ENCODE results near the gene CLIP1.

CLIP1 gene

GRCh38 chr12:122318607-122319605 lies 103.6 kb downstream of the CLIP1 start:
- ChIA-PET CTCF (interaction anchor here (0.7 kb wide), 1 partner anchor 29 kb away, joined by 4 read pairs; no protein-coding TSS in a partner anchor), POLR2A (ENCODE audit: low non-redundant PET) (no interaction called here)
- no peak for DNase-seq (ENCODE audit: low spot score)
- TF ChIP-seq, protein P1, sequence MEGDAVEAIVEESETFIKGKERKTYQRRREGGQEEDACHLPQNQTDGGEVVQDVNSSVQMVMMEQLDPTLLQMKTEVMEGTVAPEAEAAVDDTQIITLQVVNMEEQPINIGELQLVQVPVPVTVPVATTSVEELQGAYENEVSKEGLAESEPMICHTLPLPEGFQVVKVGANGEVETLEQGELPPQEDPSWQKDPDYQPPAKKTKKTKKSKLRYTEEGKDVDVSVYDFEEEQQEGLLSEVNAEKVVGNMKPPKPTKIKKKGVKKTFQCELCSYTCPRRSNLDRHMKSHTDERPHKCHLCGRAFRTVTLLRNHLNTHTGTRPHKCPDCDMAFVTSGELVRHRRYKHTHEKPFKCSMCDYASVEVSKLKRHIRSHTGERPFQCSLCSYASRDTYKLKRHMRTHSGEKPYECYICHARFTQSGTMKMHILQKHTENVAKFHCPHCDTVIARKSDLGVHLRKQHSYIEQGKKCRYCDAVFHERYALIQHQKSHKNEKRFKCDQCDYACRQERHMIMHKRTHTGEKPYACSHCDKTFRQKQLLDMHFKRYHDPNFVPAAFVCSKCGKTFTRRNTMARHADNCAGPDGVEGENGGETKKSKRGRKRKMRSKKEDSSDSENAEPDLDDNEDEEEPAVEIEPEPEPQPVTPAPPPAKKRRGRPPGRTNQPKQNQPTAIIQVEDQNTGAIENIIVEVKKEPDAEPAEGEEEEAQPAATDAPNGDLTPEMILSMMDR (conservative IDR thresholded peaks at IDR 0.05; ENCODE audit: low read depth): no peak
- no peak overlapping the region for H3K27ac ChIP-seq

GRCh38 chr12:122312926-122313325 lies 109.5 kb downstream of the CLIP1 start:
- ChIA-PET POLR2A (ENCODE audit: low non-redundant PET) (no interaction called here), CTCF (interaction anchor here (0.5 kb wide), 1 partner anchor 1433 kb away, joined by 5 read pairs; no protein-coding TSS in a partner anchor)
- no peak for DNase-seq (ENCODE audit: low spot score)
- no peak overlapping the region for H3K27ac ChIP-seq
- TF ChIP-seq, protein P1 (conservative IDR thresholded peaks at IDR 0.05; ENCODE audit: low read depth): no peak

DNA sequence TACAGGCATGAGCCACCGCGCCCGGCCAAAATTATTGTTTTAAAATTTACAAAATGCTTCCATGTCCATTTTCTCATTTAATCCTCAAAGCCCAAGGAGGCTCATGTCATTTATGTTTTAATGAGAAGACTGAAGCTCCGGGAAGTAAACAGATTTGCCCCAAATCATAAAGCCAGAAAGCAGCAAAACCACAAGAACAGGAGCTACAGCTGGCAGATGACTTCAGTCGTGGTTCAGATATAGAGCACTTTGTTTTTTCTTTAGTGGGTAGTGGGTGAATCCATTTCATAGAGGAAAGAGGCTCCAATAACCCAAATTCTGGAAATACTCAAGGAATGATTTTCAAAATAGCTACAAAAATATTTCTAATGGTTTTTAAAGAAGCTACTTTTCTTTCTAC lies 110.8 kb downstream of the CLIP1 start:
- ChIA-PET POLR2A (ENCODE audit: low non-redundant PET) (no interaction called here), CTCF (interaction anchor here (0.8 kb wide), 1 partner anchor 12 kb away, joined by 3 read pairs; no protein-coding TSS in a partner anchor)
- DNase-seq (ENCODE audit: low spot score): no peak
- TF ChIP-seq, protein P1 (conservative IDR thresholded peaks at IDR 0.05; ENCODE audit: low read depth): no peak
- H3K27ac ChIP-seq: no peak overlapping the region

GRCh38 chr12:122310626-122311333 lies 111.7 kb downstream of the CLIP1 start:
- CTCF ChIA-PET: interaction anchor here (0.8 kb wide), 1 partner anchor 13 kb away, joined by 3 read pairs; no protein-coding TSS in a partner anchor
- no peak for DNase-seq (ENCODE audit: low spot score)
- no peak overlapping the region for H3K27ac ChIP-seq
- POLR2A ChIA-PET (ENCODE audit: low non-redundant PET): no interaction called here
- TF ChIP-seq, protein P1 (conservative IDR thresholded peaks at IDR 0.05; ENCODE audit: low read depth): no peak

- no peak overlapping the region for H3K27ac ChIP-seq
- DNase-seq (ENCODE audit: low spot score): no peak
- CTCF ChIA-PET: no interaction called here
- TF ChIP-seq, protein P1 (conservative IDR thresholded peaks at IDR 0.05; ENCODE audit: low read depth): no peak
- POLR2A ChIA-PET (ENCODE audit: low non-redundant PET): no interaction called here
Measured at GRCh38 chr12:122309564-122310121, 112.8 kb downstream of the CLIP1 start.

- ChIA-PET POLR2A (ENCODE audit: low non-redundant PET) (no interaction called here), CTCF (no interaction called here)
- TF ChIP-seq, protein P1 (conservative IDR thresholded peaks at IDR 0.05; ENCODE audit: low read depth): no peak
- no peak for DNase-seq (ENCODE audit: low spot score)
- no peak overlapping the region for H3K27ac ChIP-seq
Measured at GRCh38 chr12:122308811-122309210, 113.7 kb downstream of the CLIP1 start.

All from RWPE1 (cell line).